ENCODE measurements around the gene FOXN3. TPM values are rescaled to one million over a fixed set of nuclear protein-coding genes. Genes with fewer than 3 reads are reported as not detected.

The FOXN3 gene
- polyA plus RNA-seq, 2 of the 4 experiments (the other 2 are of a cell fraction) = 6.0 to 6.4 TPM

GRCh38 chr14:89339579-89339978 lies 77.5 kb downstream of the FOXN3 start:
- peak overlapping the region in 1 of 2 experiments; percentile 35; a peak in 1 of 6 replicates for H3K27ac ChIP-seq
- H3K9me3 ChIP-seq = no peaks in the 10 kb centered on the region
- H3K4me2 ChIP-seq = peak overlapping the region; percentile 45; the same call in 1 of the 3 replicates
- H3K4me1 ChIP-seq = peaks cover 10% of the 10 kb centered on the region; the same call in 2 of the 3 replicates
- no peak overlapping the region for H3K4me3 ChIP-seq
- TF ChIP-seq ATOH8 (CRISPR knock-in tag; IDR thresholded peaks at IDR 0.05; ENCODE audit: low read depth) (no peak), SREBF2 (IDR thresholded peaks at IDR 0.05) (no peak)
- CTCF ChIA-PET = no interaction called here
- WGBS (ENCODE audit: missing lambda C conversion rate) = 78% methylated on average over 9 of the region's 9 CpGs
- ATAC-seq (no peak), FAIRE-seq (no peak), DNase-seq (ENCODE audit: low read depth in 1 of 2, low spot score in 1 of 2) (no peak)
- POLR2A ChIA-PET = no interaction called here

- Histone ChIP-seq H3K27ac (peak overlapping the region in 1 of 2 experiments; percentile 35; a peak in 1 of 6 replicates), H3K4me2 (no peak overlapping the region), H3K9me3 (no peaks in the 10 kb centered on the region), H3K4me1 (peaks cover 10% of the 10 kb centered on the region; the same call in 2 of the 3 replicates), H3K4me3 (no peak overlapping the region)
- POLR2A ChIA-PET = no interaction called here
- ATAC-seq (no peak), DNase-seq (ENCODE audit: low read depth in 1 of 2, low spot score in 1 of 2) (no peak), FAIRE-seq (no peak)
- CTCF ChIA-PET = no interaction called here
- TF ChIP-seq EP300 (IDR thresholded peaks at IDR 0.05) (no peak), REST (IDR thresholded peaks at IDR 0.05) (no peak), ELK1 (IDR thresholded peaks at IDR 0.05; ENCODE audit: low read depth, low read length) (no peak), CTCF (IDR thresholded peaks at IDR 0.05) (no peak), MAX (IDR thresholded peaks at IDR 0.05) (no peak), GATA3 (IDR thresholded peaks at IDR 0.05; ENCODE audit: borderline replicate concordance) (no peak), RAD21 (conservative IDR thresholded peaks at IDR 0.05 in 1 of 2, IDR thresholded peaks at IDR 0.05 in 1 of 2) (no peak), ATOH8 (CRISPR knock-in tag; IDR thresholded peaks at IDR 0.05; ENCODE audit: low read depth) (no peak), CHD2 (IDR thresholded peaks at IDR 0.05; ENCODE audit: low read length, partially characterized antibody) (no peak), BHLHE40 (IDR thresholded peaks at IDR 0.05; ENCODE audit: low read depth, low read length) (no peak), FOXS1 (CRISPR knock-in tag; IDR thresholded peaks at IDR 0.05) (no peak), JUNB (IDR thresholded peaks at IDR 0.05) (no peak), ZC3H11A (IDR thresholded peaks at IDR 0.05) (no peak), CHD4 (IDR thresholded peaks at IDR 0.05; ENCODE audit: borderline replicate concordance) (no peak), MYC (IDR thresholded peaks at IDR 0.05; ENCODE audit: borderline replicate concordance, low read length) (no peak), ZFP36 (IDR thresholded peaks at IDR 0.05; ENCODE audit: borderline replicate concordance, partially characterized antibody) (no peak)
- 93% methylated on average over 8 of the region's 9 CpGs for WGBS (ENCODE audit: missing lambda C conversion rate)
These were observed 77.9 kb downstream of the FOXN3 start for GRCh38 chr14:89339158-89339557.
